WTC11 (cell line): ENCODE results near the gene CCDC69.

ENCODE experiments used
- CBFB ChIP-seq: sonication (generic); formaldehyde crosslinking; IDR thresholded peaks from 2 replicates; pipeline ENCODE4 v1.8.1; 2022; ENCODE audit warnings: mild to moderate bottlenecking, low read depth, missing genetic modification reagents
- CTCF ChIP-seq: fragments of 200-600 bp; IDR thresholded peaks from 2 replicates; pipeline ENCODE4 v1.8.0; 2022; ENCODE audit warnings: antibody characterized with exemption
- ELF4 ChIP-seq: sonication (generic); formaldehyde crosslinking; IDR thresholded peaks from 2 replicates; pipeline ENCODE4 v1.8.1; 2022; ENCODE audit warnings: low read depth, mild to moderate bottlenecking, moderate library complexity, missing genetic modification reagents
- ERG ChIP-seq: fragments of 250-450 bp; sonication (Bioruptor Pico); IDR thresholded peaks from 2 replicates; pipeline ENCODE4 v1.8.0; 2021; ENCODE audit warnings: mild to moderate bottlenecking
- ESRRA ChIP-seq: sonication (generic); formaldehyde crosslinking; IDR thresholded peaks from 2 replicates; pipeline ENCODE4 v1.8.1; 2022; ENCODE audit warnings: mild to moderate bottlenecking, missing genetic modification reagents, borderline replicate concordance
- GTF2I ChIP-seq: fragments of 250-450 bp; sonication (Bioruptor Pico); conservative IDR thresholded peaks from 2 replicates; pipeline ENCODE4 v1.4.0; 2021; ENCODE audit warnings: mild to moderate bottlenecking
- HMGA2 ChIP-seq: fragments of 250-450 bp; sonication (Bioruptor Pico); IDR thresholded peaks from 2 replicates; pipeline ENCODE4 v1.4.0; 2021; ENCODE audit warnings: mild to moderate bottlenecking, moderate library complexity
- IRF2 ChIP-seq: sonication (generic); formaldehyde crosslinking; IDR thresholded peaks from 2 replicates; pipeline ENCODE4 v1.8.0; 2022; ENCODE audit warnings: low read depth, missing genetic modification reagents, borderline replicate concordance
- SP1 ChIP-seq: sonication (generic); formaldehyde crosslinking; conservative IDR thresholded peaks from 2 replicates; pipeline ENCODE4 v1.8.1; 2022; ENCODE audit warnings: missing genetic modification reagents
- TCF7 ChIP-seq: sonication (generic); formaldehyde crosslinking; IDR thresholded peaks from 2 replicates; pipeline ENCODE4 v1.8.0; 2022; ENCODE audit warnings: mild to moderate bottlenecking, low read depth, missing genetic modification reagents, moderate library complexity
- ZNF121 ChIP-seq: sonication (generic); formaldehyde crosslinking; IDR thresholded peaks from 2 replicates; pipeline ENCODE4 v1.8.0; 2023; ENCODE audit warnings: missing genetic modification reagents

GRCh38 chr5:151233616-151234085, 9.8 kb upstream of the CCDC69 start:
- TF ChIP-seq CTCF (no peak), ELF4 (no peak), ESRRA (CRISPR knock-in tag) (no peak), SP1 (CRISPR knock-in tag) (no peak), GTF2I (CRISPR knock-in tag) (no peak), ZNF121 (no peak), TCF7 (no peak), ERG (CRISPR knock-in tag) (no peak), IRF2 (CRISPR knock-in tag) (no peak), CBFB (CRISPR knock-in tag) (no peak), HMGA2 (CRISPR knock-in tag) (no peak)
